ENCODE measurements around the gene TCF4. TPM values are rescaled to one million over a fixed set of nuclear protein-coding genes. Genes with fewer than 3 reads are reported as not detected.

The TCF4 gene
- total and polyA plus RNA-seq, 4 donors = 14.3 to 356 (median 73.0) TPM

DNA sequence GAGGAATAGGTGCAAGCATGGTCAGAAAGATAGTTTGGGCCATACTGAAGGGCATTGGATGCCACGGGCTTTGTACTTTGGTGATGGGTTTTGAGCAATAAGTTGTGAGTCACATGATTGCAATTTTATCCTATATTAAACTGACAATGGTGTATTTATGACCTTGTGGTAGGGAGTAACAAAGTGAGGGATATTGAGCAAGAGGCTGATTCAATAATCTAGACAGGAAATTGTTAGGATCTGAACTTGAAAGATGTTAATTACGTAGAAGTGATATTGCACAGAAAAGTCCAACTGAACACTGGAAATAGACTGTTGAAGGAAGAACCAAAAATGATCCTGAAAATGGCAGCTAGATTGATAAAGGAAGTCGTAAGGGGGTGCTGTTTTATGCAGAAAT is 46.6 kb upstream of the TCF4 start:
- 35 to 62% methylated on average over 3 of the region's 3 CpGs for WGBS, 2 donors
- H3K27ac ChIP-seq (ENCODE audit: low read depth in 1 of 2, low read length in 1 of 2) = no peak overlapping the region
- no peak overlapping the region for H3K9ac ChIP-seq (ENCODE audit: insufficient read depth in 1 of 2, low read length in 2 of 2)
- H3K36me3 ChIP-seq (ENCODE audit: control insufficient read depth in 4 of 4, insufficient read depth in 4 of 4, low read length in 4 of 4) = no peaks in the 10 kb centered on the region
- no peak overlapping the region for H3K4me3 ChIP-seq
- no peak for DNase-seq
- TF ChIP-seq, protein P1, sequence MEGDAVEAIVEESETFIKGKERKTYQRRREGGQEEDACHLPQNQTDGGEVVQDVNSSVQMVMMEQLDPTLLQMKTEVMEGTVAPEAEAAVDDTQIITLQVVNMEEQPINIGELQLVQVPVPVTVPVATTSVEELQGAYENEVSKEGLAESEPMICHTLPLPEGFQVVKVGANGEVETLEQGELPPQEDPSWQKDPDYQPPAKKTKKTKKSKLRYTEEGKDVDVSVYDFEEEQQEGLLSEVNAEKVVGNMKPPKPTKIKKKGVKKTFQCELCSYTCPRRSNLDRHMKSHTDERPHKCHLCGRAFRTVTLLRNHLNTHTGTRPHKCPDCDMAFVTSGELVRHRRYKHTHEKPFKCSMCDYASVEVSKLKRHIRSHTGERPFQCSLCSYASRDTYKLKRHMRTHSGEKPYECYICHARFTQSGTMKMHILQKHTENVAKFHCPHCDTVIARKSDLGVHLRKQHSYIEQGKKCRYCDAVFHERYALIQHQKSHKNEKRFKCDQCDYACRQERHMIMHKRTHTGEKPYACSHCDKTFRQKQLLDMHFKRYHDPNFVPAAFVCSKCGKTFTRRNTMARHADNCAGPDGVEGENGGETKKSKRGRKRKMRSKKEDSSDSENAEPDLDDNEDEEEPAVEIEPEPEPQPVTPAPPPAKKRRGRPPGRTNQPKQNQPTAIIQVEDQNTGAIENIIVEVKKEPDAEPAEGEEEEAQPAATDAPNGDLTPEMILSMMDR (IDR thresholded peaks at IDR 0.05; ENCODE audit: control extremely low read depth, extremely low read depth) = no peak
- H3K27me3 ChIP-seq (ENCODE audit: control insufficient read depth in 3 of 3, insufficient read depth in 3 of 3, low read length in 2 of 3) = no peaks in the 10 kb centered on the region
- ATAC-seq (ENCODE audit: insufficient read depth, low FRiP score) = no peak
- no peaks in the 10 kb centered on the region for H3K4me1 ChIP-seq (ENCODE audit: control insufficient read depth in 5 of 5, insufficient read depth in 5 of 5, low read length in 5 of 5)
- H3K9me3 ChIP-seq (ENCODE audit: control insufficient read depth in 4 of 4, insufficient read depth in 3 of 4, low read length in 3 of 4) = no peaks in the 10 kb centered on the region

DNA sequence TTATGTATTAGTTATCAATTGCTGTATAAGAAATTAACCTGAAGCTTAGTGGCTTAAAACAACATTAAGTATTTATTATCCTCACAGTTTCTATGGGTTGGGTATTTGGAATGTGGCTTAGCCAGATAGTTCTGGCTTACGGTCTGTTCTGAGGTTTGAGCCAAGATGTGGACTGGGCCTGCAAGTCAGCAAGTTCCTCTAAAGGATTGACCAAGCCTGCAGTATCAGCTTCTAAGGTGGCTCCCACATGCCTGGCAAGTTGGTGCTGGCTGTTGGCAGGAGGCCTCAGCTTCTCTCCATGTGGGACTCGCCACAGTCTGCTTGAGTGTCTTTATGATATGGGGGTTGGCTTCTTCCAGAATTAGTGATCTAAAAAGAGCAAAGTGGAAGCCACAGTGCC is 45.0 kb upstream of the TCF4 start:
- TF ChIP-seq, protein P1 (IDR thresholded peaks at IDR 0.05; ENCODE audit: control extremely low read depth, extremely low read depth) = no peak
- no peak for ATAC-seq (ENCODE audit: insufficient read depth, low FRiP score)
- 85 to 90% methylated on average over 2 of the region's 2 CpGs for WGBS, 2 donors

DNA sequence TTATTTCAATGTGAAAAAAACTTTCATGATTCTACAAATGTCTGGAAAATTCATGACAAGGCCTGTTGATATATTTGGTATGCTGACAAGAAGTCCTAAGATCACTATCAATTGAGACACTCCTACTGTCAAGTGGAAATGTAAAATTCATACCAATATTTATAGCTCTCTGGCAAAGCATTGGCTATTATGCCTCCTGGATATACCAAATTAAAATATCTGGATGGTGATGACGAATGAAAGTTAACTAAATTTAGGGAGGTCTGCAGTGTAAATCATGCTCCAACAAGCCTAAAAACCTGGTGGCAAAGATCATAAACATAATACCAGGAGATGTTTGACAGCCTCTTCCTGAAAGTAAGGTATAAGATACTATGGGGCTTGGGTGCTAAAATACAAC is 41.1 kb upstream of the TCF4 start:
- ATAC-seq (ENCODE audit: insufficient read depth, low FRiP score) = no peak
- no peaks in the 10 kb centered on the region for H3K27me3 ChIP-seq (ENCODE audit: control insufficient read depth in 3 of 3, insufficient read depth in 3 of 3, low read length in 2 of 3)
- no peaks in the 10 kb centered on the region for H3K9me3 ChIP-seq (ENCODE audit: control insufficient read depth in 4 of 4, insufficient read depth in 3 of 4, low read length in 3 of 4)
- TF ChIP-seq, protein P1 (IDR thresholded peaks at IDR 0.05; ENCODE audit: control extremely low read depth, extremely low read depth) = no peak
- no peak overlapping the region for H3K27ac ChIP-seq (ENCODE audit: low read depth in 1 of 2, low read length in 1 of 2)
- no peak overlapping the region for H3K4me3 ChIP-seq
- WGBS, 2 donors = 95% methylated on average over 1 of the region's 1 CpG
- H3K36me3 ChIP-seq (ENCODE audit: control insufficient read depth in 4 of 4, insufficient read depth in 4 of 4, low read length in 4 of 4) = no peaks in the 10 kb centered on the region
- H3K9ac ChIP-seq (ENCODE audit: insufficient read depth in 1 of 2, low read length in 2 of 2) = no peak overlapping the region
- no peaks in the 10 kb centered on the region for H3K4me1 ChIP-seq (ENCODE audit: control insufficient read depth in 5 of 5, insufficient read depth in 5 of 5, low read length in 5 of 5)
- no peak for DNase-seq

More for the DNA sequence above, 45.0 kb upstream of the TCF4 start:
- DNase-seq = no peak
- H3K9me3 ChIP-seq (ENCODE audit: control insufficient read depth in 4 of 4, insufficient read depth in 3 of 4, low read length in 3 of 4) = no peaks in the 10 kb centered on the region
- H3K27me3 ChIP-seq (ENCODE audit: control insufficient read depth in 3 of 3, insufficient read depth in 3 of 3, low read length in 2 of 3) = no peaks in the 10 kb centered on the region
- no peak overlapping the region for H3K27ac ChIP-seq (ENCODE audit: low read depth in 1 of 2, low read length in 1 of 2)
- no peaks in the 10 kb centered on the region for H3K36me3 ChIP-seq (ENCODE audit: control insufficient read depth in 4 of 4, insufficient read depth in 4 of 4, low read length in 4 of 4)
- H3K4me1 ChIP-seq (ENCODE audit: control insufficient read depth in 5 of 5, insufficient read depth in 5 of 5, low read length in 5 of 5) = no peaks in the 10 kb centered on the region
- H3K9ac ChIP-seq (ENCODE audit: insufficient read depth in 1 of 2, low read length in 2 of 2) = no peak overlapping the region
- no peak overlapping the region for H3K4me3 ChIP-seq

DNA sequence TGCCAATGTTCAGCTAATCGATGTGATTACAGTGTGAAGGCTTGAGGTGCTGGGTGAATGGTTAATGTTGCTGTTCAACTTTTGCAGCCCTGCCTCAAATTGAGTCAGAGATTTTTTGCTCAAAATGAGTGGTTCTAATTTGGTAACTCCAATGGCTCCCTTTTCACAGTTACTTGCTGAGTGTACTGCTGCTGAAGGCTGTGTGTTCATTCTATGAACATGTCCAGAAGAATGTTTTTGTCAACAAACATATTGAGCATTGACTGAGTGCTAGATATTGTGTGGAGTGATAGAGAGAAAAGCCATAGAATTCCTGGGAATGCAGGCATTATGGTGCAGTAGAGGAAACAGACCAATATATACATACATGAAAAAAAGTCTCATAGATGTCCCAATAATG is 39.0 kb upstream of the TCF4 start:
- DNase-seq = no peak
- H3K4me3 ChIP-seq = no peak overlapping the region
- H3K27me3 ChIP-seq (ENCODE audit: control insufficient read depth in 3 of 3, insufficient read depth in 3 of 3, low read length in 2 of 3) = no peaks in the 10 kb centered on the region
- WGBS, 2 donors = 82 to 93% methylated on average over 1 of the region's 1 CpG
- H3K36me3 ChIP-seq (ENCODE audit: control insufficient read depth in 4 of 4, insufficient read depth in 4 of 4, low read length in 4 of 4) = no peaks in the 10 kb centered on the region
- TF ChIP-seq, protein P1 (IDR thresholded peaks at IDR 0.05; ENCODE audit: control extremely low read depth, extremely low read depth) = no peak
- ATAC-seq (ENCODE audit: insufficient read depth, low FRiP score) = no peak
- no peaks in the 10 kb centered on the region for H3K4me1 ChIP-seq (ENCODE audit: control insufficient read depth in 5 of 5, insufficient read depth in 5 of 5, low read length in 5 of 5)
- no peaks in the 10 kb centered on the region for H3K9me3 ChIP-seq (ENCODE audit: control insufficient read depth in 4 of 4, insufficient read depth in 3 of 4, low read length in 3 of 4)
- no peak overlapping the region for H3K27ac ChIP-seq (ENCODE audit: low read depth in 1 of 2, low read length in 1 of 2)
- no peak overlapping the region for H3K9ac ChIP-seq (ENCODE audit: insufficient read depth in 1 of 2, low read length in 2 of 2)

Data from lung (tissue), 12 donors.